ENCODE results near the gene GKN1. TPM values are rescaled to one million over a fixed set of nuclear protein-coding genes. Genes with fewer than 3 reads are reported as not detected.

GKN1 gene
- total RNA-seq, 4 donors from 2014 or later: not detected

DNA sequence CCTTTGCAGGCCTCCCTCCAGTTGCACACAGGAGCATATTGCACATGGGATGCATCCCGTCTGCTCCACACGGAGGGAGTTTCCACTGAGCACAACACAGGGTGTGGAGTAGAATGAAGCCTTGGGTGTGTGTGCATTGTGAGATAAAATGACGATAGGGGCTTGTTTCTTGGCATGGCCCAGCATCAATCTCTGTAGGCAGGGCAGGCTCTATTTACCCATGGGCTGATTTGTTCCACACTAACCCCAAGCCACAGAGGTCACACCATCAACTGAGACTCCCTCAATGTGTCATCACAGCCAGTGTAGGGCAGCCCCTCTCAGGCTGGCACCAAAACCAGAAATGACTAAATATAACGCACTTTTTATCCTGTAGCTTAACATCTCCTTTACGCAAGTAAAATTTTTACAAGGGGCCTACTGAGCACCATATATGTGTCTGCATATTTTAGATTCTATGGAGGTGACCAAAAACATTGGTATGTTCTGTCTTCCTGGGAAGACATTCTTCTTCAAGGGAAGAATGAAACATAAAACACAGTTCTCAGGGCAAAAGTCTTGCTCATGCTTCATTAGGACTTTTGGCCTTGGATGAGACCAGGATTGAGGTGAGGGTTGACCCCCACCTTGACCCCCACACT is 2.7 kb upstream of the GKN1 start:
- DNase-seq (ENCODE audit: low spot score in 2 of 2): no peak
- H3K9me3 ChIP-seq: no peaks in the 10 kb centered on the region
- TF ChIP-seq POLR2AphosphoS5 (IDR thresholded peaks at IDR 0.05) (no peak), POLR2A (IDR thresholded peaks at IDR 0.05) (no peak), EP300 (IDR thresholded peaks at IDR 0.05) (no peak)
- TF ChIP-seq, protein P1, sequence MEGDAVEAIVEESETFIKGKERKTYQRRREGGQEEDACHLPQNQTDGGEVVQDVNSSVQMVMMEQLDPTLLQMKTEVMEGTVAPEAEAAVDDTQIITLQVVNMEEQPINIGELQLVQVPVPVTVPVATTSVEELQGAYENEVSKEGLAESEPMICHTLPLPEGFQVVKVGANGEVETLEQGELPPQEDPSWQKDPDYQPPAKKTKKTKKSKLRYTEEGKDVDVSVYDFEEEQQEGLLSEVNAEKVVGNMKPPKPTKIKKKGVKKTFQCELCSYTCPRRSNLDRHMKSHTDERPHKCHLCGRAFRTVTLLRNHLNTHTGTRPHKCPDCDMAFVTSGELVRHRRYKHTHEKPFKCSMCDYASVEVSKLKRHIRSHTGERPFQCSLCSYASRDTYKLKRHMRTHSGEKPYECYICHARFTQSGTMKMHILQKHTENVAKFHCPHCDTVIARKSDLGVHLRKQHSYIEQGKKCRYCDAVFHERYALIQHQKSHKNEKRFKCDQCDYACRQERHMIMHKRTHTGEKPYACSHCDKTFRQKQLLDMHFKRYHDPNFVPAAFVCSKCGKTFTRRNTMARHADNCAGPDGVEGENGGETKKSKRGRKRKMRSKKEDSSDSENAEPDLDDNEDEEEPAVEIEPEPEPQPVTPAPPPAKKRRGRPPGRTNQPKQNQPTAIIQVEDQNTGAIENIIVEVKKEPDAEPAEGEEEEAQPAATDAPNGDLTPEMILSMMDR (IDR thresholded peaks at IDR 0.05): no peak
- no peaks in the 10 kb centered on the region for H3K27me3 ChIP-seq
- 47% methylated on average over 5 of the region's 5 CpGs for whole genome bisulfite sequencing
- H3K4me3 ChIP-seq: no peak overlapping the region
- no peaks in the 10 kb centered on the region for H3K4me1 ChIP-seq
- no peaks in the 10 kb centered on the region for H3K36me3 ChIP-seq
- H3K27ac ChIP-seq: no peak overlapping the region

GRCh38 chr2:68974946-68975665 is 670 bp downstream of the GKN1 start:
- DNase-seq (ENCODE audit: low spot score in 2 of 2): no peak
- no peak overlapping the region for H3K27ac ChIP-seq
- no peaks in the 10 kb centered on the region for H3K36me3 ChIP-seq
- H3K4me3 ChIP-seq: no peak overlapping the region
- 76% methylated on average over 9 of the region's 9 CpGs for WGBS
- H3K9me3 ChIP-seq: no peaks in the 10 kb centered on the region
- H3K27me3 ChIP-seq: peaks cover 3% of the 10 kb centered on the region
- no peaks in the 10 kb centered on the region for H3K4me1 ChIP-seq
- TF ChIP-seq EP300 (IDR thresholded peaks at IDR 0.05) (no peak), POLR2AphosphoS5 (IDR thresholded peaks at IDR 0.05) (no peak), POLR2A (IDR thresholded peaks at IDR 0.05) (no peak)
- TF ChIP-seq, protein P1 (IDR thresholded peaks at IDR 0.05): no peak

DNA sequence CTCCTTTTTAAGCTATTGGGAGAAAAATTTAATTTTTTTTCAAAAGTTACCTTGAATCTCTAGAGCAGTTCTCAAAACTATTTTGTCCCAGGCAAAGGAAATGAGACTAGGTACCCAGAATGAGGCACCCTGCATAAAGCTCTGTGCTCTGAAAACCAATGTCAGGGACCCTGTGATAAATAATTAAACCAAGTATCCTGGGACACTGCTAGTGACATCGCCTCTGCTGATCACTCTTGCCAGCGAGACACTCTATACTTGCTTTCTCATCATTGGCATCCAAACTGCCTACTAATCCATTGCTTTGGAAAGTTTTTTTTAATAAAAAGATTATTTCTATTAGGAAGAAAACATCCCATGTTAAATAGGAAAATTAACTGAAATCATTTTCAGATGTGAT is 1.4 kb downstream of the GKN1 start:
- Histone ChIP-seq H3K27me3 (peaks cover 3% of the 10 kb centered on the region), H3K9me3 (no peaks in the 10 kb centered on the region), H3K36me3 (no peaks in the 10 kb centered on the region), H3K4me3 (no peak overlapping the region), H3K4me1 (no peaks in the 10 kb centered on the region), H3K27ac (no peak overlapping the region)
- 94% methylated on average over 2 of the region's 2 CpGs for WGBS
- no peak for TF ChIP-seq POLR2AphosphoS5 (IDR thresholded peaks at IDR 0.05)
- TF ChIP-seq, protein P1 (IDR thresholded peaks at IDR 0.05): no peak
- no peak for TF ChIP-seq POLR2A (IDR thresholded peaks at IDR 0.05)
- no peak for TF ChIP-seq EP300 (IDR thresholded peaks at IDR 0.05)
- no peak for DNase-seq (ENCODE audit: low spot score in 2 of 2)

GRCh38 chr2:68977453-68977852 is 3.0 kb downstream of the GKN1 start:
- no peaks in the 10 kb centered on the region for H3K9me3 ChIP-seq

GRCh38 chr2:68978098-68978497 is 3.7 kb downstream of the GKN1 start:
- H3K27ac ChIP-seq: no peak overlapping the region
- no peaks in the 10 kb centered on the region for H3K36me3 ChIP-seq
- no peak overlapping the region for H3K4me3 ChIP-seq
- no peaks in the 10 kb centered on the region for H3K9me3 ChIP-seq
- TF ChIP-seq EP300 (IDR thresholded peaks at IDR 0.05) (no peak), POLR2A (IDR thresholded peaks at IDR 0.05) (no peak)
- TF ChIP-seq, protein P1 (IDR thresholded peaks at IDR 0.05): no peak
- H3K27me3 ChIP-seq: peaks cover 3% of the 10 kb centered on the region
- H3K4me1 ChIP-seq: no peaks in the 10 kb centered on the region
- 82% methylated on average over 3 of the region's 3 CpGs for WGBS
- DNase-seq (ENCODE audit: low spot score in 2 of 2): no peak

More at GRCh38 chr2:68977453-68977852, 3.0 kb downstream of the GKN1 start:
- Histone ChIP-seq H3K4me3 (no peak overlapping the region), H3K27ac (no peak overlapping the region), H3K27me3 (peaks cover 3% of the 10 kb centered on the region), H3K4me1 (no peaks in the 10 kb centered on the region), H3K36me3 (no peaks in the 10 kb centered on the region)
- 86% methylated on average over 4 of the region's 4 CpGs for WGBS
- DNase-seq (ENCODE audit: low spot score in 2 of 2): no peak
- TF ChIP-seq EP300 (IDR thresholded peaks at IDR 0.05): no peak
- TF ChIP-seq, protein P1 (IDR thresholded peaks at IDR 0.05): no peak
- no peak for TF ChIP-seq POLR2A (IDR thresholded peaks at IDR 0.05)
- TF ChIP-seq POLR2AphosphoS5 (IDR thresholded peaks at IDR 0.05): no peak
